ENCODE data around the gene HS3ST3B1.

Gene HS3ST3B1

DNA sequence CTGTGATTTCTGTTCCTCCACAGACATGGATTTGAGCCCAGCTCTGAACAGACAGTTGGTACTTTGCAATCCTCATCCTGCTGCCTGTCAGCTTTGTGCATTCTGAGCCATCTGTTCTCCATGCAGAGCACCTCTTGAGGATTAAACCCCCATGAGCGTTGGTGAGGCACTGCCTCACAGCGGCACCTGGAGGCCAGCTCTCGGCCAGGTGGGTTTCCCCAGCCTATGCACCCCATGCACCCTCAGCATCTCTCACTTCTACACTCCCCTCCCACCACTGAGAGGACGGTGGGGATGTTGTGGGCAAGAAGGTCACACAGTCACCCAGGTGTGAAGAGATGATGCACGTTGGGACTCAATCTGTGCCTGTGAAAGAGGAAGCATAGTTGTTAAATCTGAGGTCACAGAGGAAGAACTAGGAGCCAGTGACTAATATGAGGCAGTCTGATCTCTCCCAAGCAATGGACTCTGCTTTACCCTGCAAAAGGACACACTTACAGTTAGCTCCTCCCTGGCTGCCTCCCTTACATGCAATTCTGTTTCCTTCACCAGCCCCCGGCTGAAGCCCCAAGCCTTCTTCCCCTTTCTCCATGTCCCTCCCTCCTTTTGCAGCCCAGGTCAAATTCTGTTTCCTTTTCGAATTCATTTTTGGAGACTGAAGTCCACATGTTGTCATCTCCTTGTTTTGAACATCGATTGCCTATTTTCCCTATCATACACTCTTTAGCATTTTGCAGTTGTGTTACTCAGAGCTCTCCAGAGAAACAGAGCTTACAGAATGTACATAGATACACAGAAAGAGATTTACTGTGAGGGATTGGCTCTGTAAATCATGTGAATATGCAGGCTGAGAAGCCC is 58.5 kb downstream of the HS3ST3B1 start:
- DNase-seq: no peak

DNA sequence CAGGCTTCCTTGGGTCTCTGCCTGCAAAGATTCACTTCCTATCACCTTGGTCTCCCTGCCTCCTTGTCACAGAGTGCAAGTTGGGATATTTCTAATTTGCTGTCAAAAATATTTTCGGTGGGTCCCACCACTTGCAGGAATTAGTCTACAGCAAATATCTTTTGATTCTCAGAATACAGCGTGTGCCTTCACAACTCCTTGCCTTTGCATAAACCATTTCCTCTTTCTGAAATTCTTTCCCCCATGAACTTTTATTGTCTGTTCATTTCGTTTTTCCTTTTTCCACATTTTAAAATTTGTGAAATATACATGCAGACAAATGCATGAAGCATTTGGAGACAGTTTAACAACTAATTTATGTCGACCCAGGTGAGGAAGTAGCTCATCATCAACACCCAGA is 60.0 kb downstream of the HS3ST3B1 start:
- no peak for DNase-seq

DNA sequence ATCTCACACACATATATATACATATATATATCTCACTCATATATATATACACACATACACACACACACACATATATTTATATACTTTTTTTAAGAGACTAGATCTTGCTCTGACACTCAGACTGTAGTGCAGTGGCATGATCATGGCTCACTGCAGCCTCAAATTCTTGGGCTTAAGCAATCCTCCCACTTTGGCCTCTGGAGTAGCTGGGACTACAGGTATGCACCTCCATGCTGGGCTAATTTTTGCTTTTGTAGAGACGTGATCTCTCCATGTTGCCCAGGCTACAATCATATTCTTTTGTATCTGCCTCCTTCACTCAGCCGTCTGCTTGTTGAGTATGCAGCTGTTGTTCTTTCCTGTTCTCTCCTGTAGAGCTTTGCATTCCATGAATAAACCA is 60.6 kb downstream of the HS3ST3B1 start:
- no peak for DNase-seq

DNA sequence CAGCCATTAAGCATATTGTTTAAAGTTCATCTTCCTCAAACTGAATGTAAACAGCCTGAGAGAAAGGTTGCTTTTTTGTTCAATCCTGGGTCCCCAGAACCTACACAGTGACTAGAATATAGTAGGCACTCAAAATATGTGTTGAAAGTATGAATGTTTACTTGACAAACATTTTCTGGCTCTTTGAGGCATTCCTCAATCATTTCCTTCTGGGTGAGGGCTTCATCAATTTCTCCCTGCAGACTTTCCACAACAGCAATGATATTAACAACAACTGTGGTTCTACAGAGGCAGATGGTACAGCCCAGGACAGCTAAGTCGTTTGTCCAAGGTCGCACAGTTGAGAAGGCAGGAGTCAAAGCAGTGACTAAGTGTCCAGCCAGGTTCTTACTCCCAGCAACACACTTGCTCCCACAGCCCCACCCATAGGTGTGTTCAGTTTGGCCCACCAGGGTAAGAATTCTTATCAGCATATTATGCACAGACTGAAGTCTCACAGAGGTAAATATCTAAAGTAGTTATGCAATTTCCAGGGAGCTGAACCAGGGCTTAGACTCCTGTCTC is 61.1 kb downstream of the HS3ST3B1 start:
- no peak for DNase-seq

DNA sequence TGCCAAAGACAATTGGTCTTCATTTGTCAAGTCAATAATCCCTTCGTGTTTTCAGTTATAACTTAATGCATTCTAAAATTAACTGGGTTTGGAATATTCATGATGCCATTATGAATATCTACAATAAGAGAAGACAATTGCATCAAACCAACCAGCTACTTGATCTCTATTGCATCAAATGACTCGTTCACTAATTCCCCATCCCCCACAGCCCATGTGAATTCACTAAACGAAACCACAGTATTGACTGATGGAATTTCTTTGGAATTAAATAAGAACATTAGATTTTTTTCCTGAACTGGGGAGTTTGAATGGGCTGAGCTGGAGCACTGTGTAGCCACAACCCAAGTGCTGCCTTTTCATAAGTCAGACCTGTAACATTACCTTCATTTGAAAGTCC is 65.3 kb downstream of the HS3ST3B1 start:
- DNase-seq: no peak

DNA sequence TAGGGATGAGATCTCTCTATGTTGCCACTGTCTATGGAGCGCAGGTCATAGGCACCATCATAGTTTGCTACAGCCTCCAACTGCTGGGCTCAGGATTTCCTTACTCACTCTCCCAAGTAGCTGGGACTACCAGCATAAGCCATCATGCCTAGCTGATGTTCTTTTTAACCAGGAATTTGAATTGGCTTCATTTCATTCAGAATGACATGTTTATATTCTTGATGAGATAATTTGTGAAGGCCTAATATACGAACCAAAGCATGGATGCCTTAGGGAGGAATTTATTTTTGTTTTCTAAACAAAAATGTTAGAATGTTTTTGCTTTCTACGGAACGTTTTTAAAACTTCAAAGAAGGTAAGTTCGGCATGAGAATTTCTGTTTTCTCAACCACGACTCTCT is 71.6 kb downstream of the HS3ST3B1 start:
- no peak for DNase-seq

DNA sequence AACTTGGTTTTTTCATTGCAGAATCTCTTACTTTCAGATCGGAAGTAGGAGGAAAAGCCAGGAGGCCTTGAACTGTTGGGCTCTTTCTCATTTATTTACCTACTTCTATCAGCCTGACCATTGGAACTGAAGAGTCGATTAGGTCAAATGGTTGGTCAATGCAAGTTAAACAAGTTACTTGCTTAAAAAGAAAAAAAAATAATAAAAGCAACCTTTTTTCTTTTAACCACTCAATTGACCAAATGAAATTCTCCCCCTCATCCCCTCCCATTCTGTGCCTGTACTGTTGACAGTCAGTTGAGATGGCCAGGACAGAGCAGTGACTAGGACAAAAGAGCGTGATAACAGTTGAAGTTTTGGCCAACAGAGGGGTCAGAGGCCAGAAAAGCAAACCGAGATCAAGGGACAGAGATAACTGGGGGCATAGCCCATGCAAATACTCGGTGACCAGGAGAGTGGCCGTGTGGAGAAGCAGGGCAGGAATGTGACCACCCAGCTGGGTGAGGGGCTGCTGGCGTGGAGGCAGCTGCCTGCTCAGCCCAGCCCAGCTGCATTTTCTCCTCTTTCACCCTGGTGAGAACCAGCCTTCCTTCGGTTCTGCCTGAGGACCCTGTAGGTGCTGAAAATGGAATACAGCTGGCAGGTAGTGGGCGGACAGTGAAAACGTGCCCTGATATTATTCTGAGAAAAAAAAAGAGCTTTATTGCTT is 72.2 kb downstream of the HS3ST3B1 start:
- DNase-seq: no peak

DNA sequence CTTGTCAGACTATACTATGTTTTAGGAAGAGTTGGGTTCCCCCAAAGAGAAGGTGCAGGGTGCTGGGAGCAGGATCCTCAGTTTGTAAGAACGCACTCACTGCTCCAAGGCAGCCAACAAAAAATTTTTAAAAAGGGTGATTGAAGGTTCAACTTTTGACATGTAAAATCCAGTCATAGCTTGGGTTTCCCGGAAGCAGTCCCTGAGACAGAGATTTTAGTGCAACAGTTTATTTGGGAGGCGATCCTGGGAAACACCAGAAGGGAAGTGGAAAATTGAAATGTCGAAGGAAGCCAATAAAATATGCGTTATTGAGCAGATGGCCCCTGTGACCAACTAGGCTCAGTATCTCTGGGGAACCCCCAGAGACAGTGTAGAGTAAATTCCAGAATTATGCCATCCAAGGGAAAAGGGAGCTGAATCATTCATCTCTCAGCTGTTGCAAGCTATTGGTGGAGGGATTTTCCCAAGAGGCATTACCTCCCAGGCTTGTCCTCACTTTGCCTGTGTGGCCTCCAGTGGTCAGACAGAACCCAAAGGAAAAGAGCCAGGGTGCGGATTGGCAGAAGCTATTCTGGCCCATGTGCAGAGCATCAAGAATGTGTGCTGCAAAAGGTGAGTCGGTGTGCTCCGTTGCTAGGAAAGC is 72.9 kb downstream of the HS3ST3B1 start:
- no peak for DNase-seq

DNA sequence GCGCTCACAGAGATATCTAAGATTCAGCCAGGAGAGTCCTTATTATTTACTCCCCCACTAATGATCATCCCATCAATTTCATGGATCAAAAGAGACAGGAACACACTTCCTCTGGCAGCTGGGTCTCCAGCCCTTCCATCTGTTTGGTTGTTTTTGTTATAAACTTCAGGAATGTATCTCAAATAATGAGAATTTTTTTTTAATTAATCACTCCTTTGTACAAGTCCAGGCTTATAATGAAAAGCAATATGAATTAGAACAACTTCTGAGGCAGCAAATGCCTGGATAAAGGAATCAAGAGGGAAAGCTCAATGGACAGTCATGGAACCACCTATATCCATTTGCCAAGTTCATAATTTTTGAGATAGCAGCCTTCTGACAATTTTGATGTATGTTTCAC is 73.4 kb downstream of the HS3ST3B1 start:
- DNase-seq: no peak

DNA sequence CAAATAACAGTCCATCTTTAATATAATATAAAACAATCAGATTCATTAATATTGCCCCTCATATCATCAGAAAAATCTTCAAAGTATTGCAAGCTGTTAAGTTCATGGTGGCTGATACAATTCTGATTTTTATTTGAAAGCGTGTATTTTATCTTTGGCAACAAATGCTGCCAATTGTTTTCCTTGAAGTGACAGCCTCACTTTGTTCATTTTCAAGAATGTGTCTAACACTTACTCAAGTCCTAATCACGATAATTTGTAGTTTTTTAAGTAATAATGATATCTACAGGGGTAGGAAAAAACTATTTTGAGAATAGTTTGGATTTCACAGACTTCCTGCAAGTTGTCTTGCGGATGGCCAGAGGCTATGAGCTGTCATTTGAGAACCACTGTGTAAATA is 75.8 kb downstream of the HS3ST3B1 start:
- DNase-seq: no peak

DNA sequence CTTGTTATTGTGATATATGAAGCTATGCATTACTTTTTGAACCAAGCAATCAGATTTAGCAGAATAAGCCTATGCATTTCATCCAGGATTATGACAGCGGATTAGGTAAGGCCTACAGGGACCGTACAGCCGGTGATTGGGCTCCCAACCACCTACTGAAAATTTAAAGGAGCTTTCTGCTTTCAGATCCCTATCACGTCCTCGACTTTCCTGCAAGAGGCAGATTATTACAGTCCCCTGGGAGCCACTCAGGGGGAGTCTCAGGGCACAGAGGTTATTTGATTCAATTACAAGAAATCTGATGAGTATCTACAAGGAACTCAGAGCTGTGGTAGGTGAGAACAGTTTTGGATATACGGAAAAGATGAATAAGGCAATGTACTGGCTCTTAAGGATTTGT is 80.7 kb downstream of the HS3ST3B1 start:
- no peak for DNase-seq

DNA sequence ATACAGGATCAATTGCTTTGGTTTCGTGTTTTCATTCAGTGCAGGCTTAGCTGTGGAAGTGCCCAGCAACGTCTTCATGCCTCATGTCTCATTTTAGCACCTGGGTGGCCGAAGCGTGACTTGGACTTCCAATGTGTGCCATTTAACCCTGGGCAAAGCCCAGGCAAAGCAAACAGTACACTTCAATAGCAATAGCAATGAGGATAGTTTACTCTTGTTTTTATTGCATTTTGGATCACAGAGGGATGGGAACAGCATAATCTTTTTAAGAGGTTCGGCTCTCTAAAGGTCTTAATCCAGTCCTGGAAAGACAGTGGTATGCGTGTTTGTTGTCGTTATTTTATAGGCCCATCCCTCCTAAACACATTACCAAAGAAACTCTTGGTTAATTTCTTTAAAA is 86.2 kb downstream of the HS3ST3B1 start:
- DNase-seq: no peak

DNA sequence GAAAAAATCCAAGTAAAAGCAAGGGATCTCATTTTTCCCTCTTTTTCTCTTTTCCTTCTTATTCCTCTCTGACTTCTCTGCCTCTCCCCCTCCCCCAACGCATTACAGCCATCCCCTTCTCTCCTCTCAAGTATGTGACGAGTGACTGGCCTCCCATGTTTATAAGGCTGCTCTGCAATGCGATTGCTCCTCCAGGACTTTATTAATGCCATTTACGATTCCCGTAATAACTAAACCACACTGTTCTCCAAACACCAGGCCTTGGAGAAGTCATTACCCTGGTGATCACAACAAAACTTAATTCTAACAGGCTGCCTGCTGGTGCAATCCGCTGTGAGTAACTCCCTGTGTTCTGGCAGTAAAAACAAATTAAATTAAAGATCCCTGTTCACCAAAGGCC is 88.8 kb downstream of the HS3ST3B1 start:
- no peak for DNase-seq

DNA sequence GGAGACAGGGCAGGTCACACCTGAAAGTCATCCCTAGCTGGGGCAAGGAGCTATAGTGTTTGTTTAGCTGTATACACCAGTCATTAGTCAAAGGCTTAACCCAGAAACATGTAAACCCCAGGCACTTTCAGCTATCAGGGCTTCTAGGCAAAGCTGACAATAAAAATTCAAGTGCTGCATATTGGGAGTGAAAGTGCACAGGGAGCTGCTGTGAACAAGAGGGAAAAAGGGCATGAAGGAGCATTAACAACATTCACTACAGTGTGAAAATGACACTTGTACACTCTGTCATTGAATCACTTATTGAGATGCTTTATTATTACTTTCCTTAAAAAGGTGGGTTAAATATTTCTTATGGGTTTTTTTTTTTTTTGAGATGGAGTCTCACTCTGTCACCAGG is 92.8 kb downstream of the HS3ST3B1 start:
- no peak for DNase-seq

DNA sequence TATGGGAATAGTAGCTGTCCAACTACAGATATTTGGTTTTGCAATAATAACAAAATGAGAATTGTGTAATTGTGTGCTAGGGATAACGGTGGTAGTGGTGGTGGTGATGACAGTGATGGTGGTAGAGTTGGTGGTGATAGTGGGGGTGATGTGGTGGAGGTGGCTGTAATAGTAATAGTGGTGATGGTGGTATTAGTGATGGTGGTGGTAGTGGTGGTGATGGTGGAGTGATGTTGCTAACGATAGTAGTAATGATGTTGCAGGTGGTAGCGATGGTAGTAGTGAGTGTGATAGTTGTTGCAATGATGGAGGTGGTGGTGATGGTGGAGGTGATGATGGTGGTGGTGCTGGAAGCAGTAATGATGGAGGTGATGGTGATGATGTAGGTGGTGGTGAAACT is 94.4 kb downstream of the HS3ST3B1 start:
- DNase-seq: no peak

DNA sequence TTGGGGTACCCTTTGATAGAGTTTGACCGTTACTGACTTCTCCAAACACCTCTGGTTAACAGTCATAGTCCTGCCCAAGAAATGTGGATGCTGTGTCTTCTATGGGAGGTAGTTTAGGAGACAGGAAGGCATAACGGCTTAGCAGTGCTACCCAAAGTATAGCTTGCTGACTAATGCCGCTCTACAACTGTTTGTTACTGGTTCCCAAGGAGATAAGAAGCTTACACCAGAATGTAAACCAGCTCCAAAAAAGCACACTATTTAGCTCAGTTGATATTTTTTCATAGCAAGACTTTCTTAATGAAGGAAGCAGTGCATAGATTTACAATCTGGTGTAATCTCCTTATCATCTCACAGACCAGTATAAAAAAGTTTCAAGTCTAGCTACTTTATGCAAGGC is 95.7 kb downstream of the HS3ST3B1 start:
- DNase-seq: no peak

DNA sequence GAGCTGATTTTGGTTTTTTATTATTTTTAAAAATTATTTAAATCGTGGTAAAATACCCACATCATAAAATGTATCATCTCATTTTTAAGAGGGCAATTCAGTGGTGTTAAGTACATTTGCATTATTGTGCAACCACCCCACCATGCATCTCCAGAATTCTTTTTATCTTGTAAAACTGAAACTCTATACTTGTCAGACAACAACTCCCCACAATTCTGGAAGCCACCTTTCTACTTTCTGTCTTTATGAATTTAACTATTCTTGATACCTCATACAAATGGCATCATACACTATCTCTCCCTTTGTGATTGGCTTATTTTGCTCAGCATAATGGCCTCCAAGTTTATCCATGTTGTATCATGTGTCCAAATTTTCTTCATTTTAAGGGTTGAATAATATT is 97.9 kb downstream of the HS3ST3B1 start:
- no peak for DNase-seq

Data from SHP77 treated with DMSO at 0.1 percent for 48 hours (cell line).